AG04450 (cell line): ENCODE data around the gene ZNF112. TPM values are rescaled to one million over a fixed set of nuclear protein-coding genes. Genes with fewer than 3 reads are reported as not detected.
"Not testable (repeated sequence)": the region's sequence is repeated elsewhere in the genome, so short reads cannot be mapped to it uniquely, and the experiment has no call there.

Experiments
- CTCF ChIA-PET: fragments of 300-600, 350-600 bp; formaldehyde crosslinking; extraction: SDS; loops from one replicate; lab custom pipeline; 2022; ENCODE audit warnings: antibody characterized with exemption, inconsistent platforms; lab: Charles Lee
- POLR2A ChIA-PET: fragments of 350-600 bp; formaldehyde crosslinking; extraction: SDS; loops from one replicate; lab custom pipeline; 2021; ENCODE audit warnings: antibody characterized with exemption, inconsistent platforms; lab: Yijun Ruan, JAX
- DNase-seq: peaks from one replicate; pipeline ENCODE4 v3.0.0-alpha.2; 2011; ENCODE audit warnings: low read depth, low spot score
- H3K27ac ChIP-seq: one replicate; pipeline ENCODE4 v1.5.1; 2012; ENCODE audit warnings: low read depth, low read length, control low read depth
- H3K27me3 ChIP-seq: one replicate; pipeline ENCODE4 v1.6.0; 2012; ENCODE audit warnings: low read length; ENCODE audit not compliant: control insufficient read depth, insufficient read depth
- H3K4me3 ChIP-seq: 2 replicates; pipeline ENCODE4 v1.5.1; 2011; ENCODE audit warnings: mild to moderate bottlenecking, low read depth, low read length, control low read depth
- H3K9me3 ChIP-seq: 2 replicates; pipeline ENCODE4 v1.5.1; 2012; ENCODE audit warnings: low read length; ENCODE audit not compliant: control insufficient read depth, insufficient read depth
- CTCF ChIP-seq: IDR thresholded peaks from 2 replicates; pipeline ENCODE4 v1.5.1; 2011; ENCODE audit warnings: low read depth, low read length, control low read depth, inconsistent platforms
- polyA minus RNA-seq: library from RNA; depleted of rRNA, polyadenylated mRNA; stranded (reverse); fragments of >200 nt; gene quantifications from 2 replicates; pipeline ENCODE4 v1.2.3, GENCODE V29; 2011; rRNA and poly(A)+ RNA removed
- polyA plus RNA-seq: library from polyadenylated mRNA; depleted of rRNA; stranded (reverse); fragments of >200 nt; gene quantifications from 2 replicates; pipeline ENCODE4 v1.2.3, GENCODE V29; 2011; rRNA removed

The ZNF112 gene
- 5.2 and 6.9 TPM in 2 replicates for polyA plus RNA-seq
- 6.4 and 10.4 TPM in 2 replicates for polyA minus RNA-seq

GRCh38 chr19:44356383-44357111 lies at the start of gene ZNF112:
Gene ZNF112 (minus strand): TSS chr19:44356680. CDS start chr19:44340539, 16,141 bp downstream.
- no peaks in the 10 kb centered on the region for H3K27me3 ChIP-seq
- TF ChIP-seq CTCF, result no peak
- ChIA-PET CTCF (interaction anchor here (0.6 kb wide), 2 partner anchors 9 to 19 kb away, joined by 3 to 6 read pairs; no protein-coding TSS in a partner anchor), POLR2A (interaction anchor here (0.6 kb wide), 1 partner anchor 261 kb away, joined by 3 read pairs; no protein-coding TSS in a partner anchor)
- DNase-seq, result peak; percentile 69
- no peak within 1 kb of the TSS for H3K27ac ChIP-seq
- H3K9me3 ChIP-seq, result no peaks in the 10 kb centered on the region
- peak within 1 kb of the TSS; percentile 88 for H3K4me3 ChIP-seq

- ChIA-PET CTCF (no interaction called here), POLR2A (interaction anchor here (0.6 kb wide), 1 partner anchor 189 kb away, joined by 7 read pairs; the partner anchor contains the start of gene ZNF227)
- Histone ChIP-seq H3K4me3 (peak within 1 kb of the TSS; percentile 85), H3K27me3 (no peaks in the 10 kb centered on the region), H3K9me3 (peaks cover 2% of the 10 kb centered on the region; the same call in 1 of the 2 replicates), H3K27ac (peak within 1 kb of the TSS; percentile 39)
- TF ChIP-seq CTCF, result no peak
- DNase-seq, result peak; percentile 94
These were observed 44.9 kb upstream of the ZNF112 start, which contains the start of gene ZNF285 for GRCh38 chr19:44401139-44402115. Gene ZNF285 (minus strand): TSS chr19:44401608. CDS start chr19:44397213, 4,395 bp downstream.

- H3K4me3 ChIP-seq, CTCF ChIA-PET, H3K27ac ChIP-seq, POLR2A ChIA-PET, H3K27me3 ChIP-seq, H3K9me3 ChIP-seq, DNase-seq: not testable (repeated sequence)
These were observed 32.8 kb upstream of the ZNF112 start for GRCh38 chr19:44389268-44389667.

GRCh38 chr19:44374789-44375188 lies 18.3 kb upstream of the ZNF112 start:
- POLR2A ChIA-PET, result no interaction called here
- CTCF ChIA-PET, result interaction anchor here (0.6 kb wide), 2 partner anchors 11 to 75 kb away, joined by 3 read pairs; no protein-coding TSS in a partner anchor
- no peak for DNase-seq
- no peak overlapping the region for H3K4me3 ChIP-seq
- H3K27me3 ChIP-seq, result no peaks in the 10 kb centered on the region
- H3K27ac ChIP-seq, result no peak overlapping the region
- TF ChIP-seq CTCF, result no peak
- H3K9me3 ChIP-seq, result no peaks in the 10 kb centered on the region

- Histone ChIP-seq H3K9me3 (peaks cover 3% of the 10 kb centered on the region; the same call in 1 of the 2 replicates), H3K27ac (no peak overlapping the region), H3K4me3 (no peak overlapping the region), H3K27me3 (no peaks in the 10 kb centered on the region)
- TF ChIP-seq CTCF, result no peak
- ChIA-PET CTCF (no interaction called here), POLR2A (no interaction called here)
- DNase-seq, result no peak
These were observed 15.5 kb upstream of the ZNF112 start for GRCh38 chr19:44371815-44372480.
